GM21723 (cell line): ENCODE results near the gene NEDD9.

Source experiments
- ATAC-seq: cut with Tn5 transposase; IDR thresholded peaks from one replicate; pipeline ENCODE4 v1.9.1; 2021; ENCODE audit warnings: mild to moderate bottlenecking, moderate library complexity; ENCODE audit not compliant: unreplicated experiment

Gene NEDD9

GRCh38 chr6:11146117-11146826, 86.2 kb downstream of the NEDD9 start:
- no peak for ATAC-seq

GRCh38 chr6:11144393-11144851, 88.0 kb downstream of the NEDD9 start:
- peak; percentile 82 for ATAC-seq

GRCh38 chr6:11143394-11144371, 88.8 kb downstream of the NEDD9 start:
- no peak for ATAC-seq

- no peak for ATAC-seq
Measured at GRCh38 chr6:11142296-11143027, 90.0 kb downstream of the NEDD9 start.

GRCh38 chr6:11141295-11141694, 91.2 kb downstream of the NEDD9 start:
- ATAC-seq: no peak

GRCh38 chr6:11140056-11140455, 92.4 kb downstream of the NEDD9 start:
- no peak for ATAC-seq

GRCh38 chr6:11139051-11139960, 93.2 kb downstream of the NEDD9 start:
- ATAC-seq: peak; percentile 65

- ATAC-seq: no peak
Measured at GRCh38 chr6:11136809-11137208, 95.7 kb downstream of the NEDD9 start.
